NB4 (cell line): ENCODE data around the gene LAMA3.

Experiments used
- DNase-seq: peaks from one replicate; pipeline ENCODE4 v3.0.0; 2010; ENCODE audit warnings: low read depth
- H3K4me3 ChIP-seq: one replicate; pipeline ENCODE4 v1.5.1; 2011; ENCODE audit warnings: mild to moderate bottlenecking, low read depth, low read length, moderate library complexity
- CTCF ChIP-seq: IDR thresholded peaks from one replicate; pipeline ENCODE4 v1.5.1; 2012; ENCODE audit warnings: low read depth, low read length
- MYC ChIP-seq: IDR thresholded peaks from 2 replicates; pipeline ENCODE4 v1.6.1; 2011; ENCODE audit warnings: low read depth, low read length
- POLR2A ChIP-seq: IDR thresholded peaks from 2 replicates; pipeline ENCODE4 v1.6.1; 2011; ENCODE audit warnings: mild to moderate bottlenecking; ENCODE audit not compliant: insufficient read length; ENCODE audit errors: extremely low read depth
- TF ChIP-seq, protein P1 (sequence below): IDR thresholded peaks from 2 replicates; pipeline ENCODE4 v1.6.1; 2011; ENCODE audit warnings: low read depth, low read length

LAMA3 gene

DNA sequence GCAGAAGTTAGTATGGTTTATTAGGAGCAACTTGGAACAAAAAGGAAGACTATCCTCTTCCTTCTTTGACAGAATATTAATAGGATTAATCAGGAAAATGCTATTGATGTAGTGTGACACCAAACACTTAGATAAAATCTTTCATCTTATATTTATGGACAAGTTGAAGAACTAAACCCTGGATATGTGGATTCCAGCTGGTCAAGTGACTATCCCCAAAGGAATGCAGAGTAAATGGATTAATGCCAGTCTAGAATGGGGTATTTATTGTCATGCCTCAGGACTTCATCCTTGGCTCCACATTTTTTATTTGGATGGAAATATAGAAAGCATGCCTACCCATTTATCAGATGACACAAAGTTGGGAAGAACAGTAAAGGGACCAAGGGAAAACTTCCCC, 201.3 kb downstream of the LAMA3 start:
- no peak for TF ChIP-seq CTCF
- TF ChIP-seq POLR2A = no peak
- TF ChIP-seq, protein P1, sequence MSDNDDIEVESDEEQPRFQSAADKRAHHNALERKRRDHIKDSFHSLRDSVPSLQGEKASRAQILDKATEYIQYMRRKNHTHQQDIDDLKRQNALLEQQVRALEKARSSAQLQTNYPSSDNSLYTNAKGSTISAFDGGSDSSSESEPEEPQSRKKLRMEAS = no peak
- no peak for TF ChIP-seq MYC
- no peak overlapping the region for H3K4me3 ChIP-seq
- DNase-seq = no peak

GRCh38 chr18:23893653-23894052, 204.4 kb downstream of the LAMA3 start:
- no peak for DNase-seq
- H3K4me3 ChIP-seq = no peak overlapping the region
- TF ChIP-seq CTCF = no peak
- no peak for TF ChIP-seq POLR2A
- TF ChIP-seq, protein P1 = no peak
- no peak for TF ChIP-seq MYC

- H3K4me3 ChIP-seq = no peak overlapping the region
- no peak for TF ChIP-seq CTCF
- no peak for TF ChIP-seq POLR2A
- TF ChIP-seq, protein P1 = no peak
- TF ChIP-seq MYC = no peak
- no peak for DNase-seq
These were observed 205.5 kb downstream of the LAMA3 start for GRCh38 chr18:23894661-23895175.

DNA sequence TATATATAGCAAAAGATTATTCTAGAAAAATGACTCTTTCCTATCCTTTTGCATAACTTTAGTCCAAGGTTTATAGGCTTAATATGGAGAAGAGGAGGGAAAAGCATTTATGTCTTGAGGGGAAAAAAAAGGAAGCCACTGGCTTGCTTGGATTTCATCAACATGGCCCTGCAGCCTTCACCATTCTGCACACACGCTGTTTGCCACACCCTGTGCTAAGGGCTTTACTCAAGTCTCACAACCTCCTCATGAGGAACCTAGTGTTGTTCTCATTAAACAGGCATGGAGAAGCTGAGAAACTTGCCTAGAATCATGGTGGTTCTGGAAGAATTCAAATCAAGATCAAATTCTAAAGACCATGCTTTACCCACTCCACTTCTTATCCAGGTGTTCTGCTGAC, 208.0 kb downstream of the LAMA3 start:
- DNase-seq = no peak
- H3K4me3 ChIP-seq = no peak overlapping the region
- TF ChIP-seq, protein P1 = no peak
- TF ChIP-seq POLR2A (no peak), MYC (no peak), CTCF (no peak)

GRCh38 chr18:23897733-23898132, 208.5 kb downstream of the LAMA3 start:
- no peak for DNase-seq
- no peak for TF ChIP-seq MYC
- TF ChIP-seq POLR2A = no peak
- TF ChIP-seq CTCF = no peak
- TF ChIP-seq, protein P1 = no peak
- H3K4me3 ChIP-seq = no peak overlapping the region

- no peak overlapping the region for H3K4me3 ChIP-seq
- DNase-seq = no peak
- TF ChIP-seq MYC (no peak), POLR2A (no peak), CTCF (no peak)
- TF ChIP-seq, protein P1 = no peak
These were observed 211.7 kb downstream of the LAMA3 start for GRCh38 chr18:23900994-23901393.
